ENCODE measurements around the gene HPX.

HPX gene

DNA sequence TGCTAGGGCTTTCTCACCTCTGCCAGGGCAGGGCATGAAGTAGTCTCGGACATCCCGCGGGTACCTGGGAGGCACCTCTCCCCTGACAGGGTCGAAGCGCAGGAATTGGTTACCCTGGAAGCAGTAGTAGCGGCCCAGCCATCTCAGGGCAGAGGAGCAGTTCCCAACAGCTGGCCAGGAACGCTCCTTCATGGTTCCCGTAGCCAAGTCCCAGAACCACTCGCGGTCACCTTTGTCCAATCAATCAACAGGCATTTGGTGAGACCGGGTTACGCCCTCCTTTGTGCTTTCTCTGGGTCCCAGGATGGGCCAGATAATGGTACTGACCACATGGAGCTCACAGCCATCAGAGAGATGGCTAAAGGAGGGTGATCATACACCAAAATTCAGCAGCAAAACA is 3.4 kb downstream of the HPX start:
- no peak overlapping the region for H3K14ac ChIP-seq (ENCODE audit: low read length)
- H2BK120ac ChIP-seq (ENCODE audit: insufficient read depth, low read length, poor library complexity): no peak overlapping the region
- no peak for DNase-seq
- H3K4me2 ChIP-seq (ENCODE audit: low read length): no peak overlapping the region
- no peak overlapping the region for H3K23ac ChIP-seq (ENCODE audit: low read length)
- H3K27ac ChIP-seq (ENCODE audit: low read depth, low read length): no peak overlapping the region
- H3K4me1 ChIP-seq (ENCODE audit: control insufficient read depth in 1 of 2, insufficient read depth in 2 of 2, low read length in 2 of 2): peaks cover 14 to 21% of the 10 kb centered on the region in 2 experiments
- no CpG with 5 or more reads among the region's 12 CpGs for WGBS (ENCODE audit: extremely low coverage, insufficient coverage, insufficient read length)
- no peaks in the 10 kb centered on the region for H3K27me3 ChIP-seq (ENCODE audit: insufficient read depth, low read length)
- H3K36me3 ChIP-seq (ENCODE audit: control insufficient read depth in 1 of 2, insufficient read depth in 2 of 2, low read length in 2 of 2): no peaks in the 10 kb centered on the region
- no peak overlapping the region for H3K9ac ChIP-seq (ENCODE audit: low read length)
- H3K18ac ChIP-seq (ENCODE audit: low read length): no peak overlapping the region
- no peak overlapping the region for H2BK12ac ChIP-seq (ENCODE audit: low read length)
- peaks cover 5% of the 10 kb centered on the region for H3K79me1 ChIP-seq (ENCODE audit: low read length)
- no peak overlapping the region for H2AFZ ChIP-seq (ENCODE audit: insufficient read depth, low read length, poor library complexity)
- no peak overlapping the region for H4K8ac ChIP-seq (ENCODE audit: low read depth, low read length)
- H3K79me2 ChIP-seq (ENCODE audit: control insufficient read depth, insufficient read depth, low read length, poor library complexity): no peaks in the 10 kb centered on the region
- peaks cover 3% of the 10 kb centered on the region for H3K9me3 ChIP-seq (ENCODE audit: insufficient read depth, low read depth, low read length)
- H4K91ac ChIP-seq (ENCODE audit: low read depth, low read length): no peak overlapping the region
- no peak overlapping the region for H3K4ac ChIP-seq (ENCODE audit: low read depth, low read length)
- H2BK5ac ChIP-seq (ENCODE audit: low read depth, low read length, poor library complexity): no peak overlapping the region
- H3K4me3 ChIP-seq (ENCODE audit: low read depth, low read length): no peak overlapping the region
- H2AK5ac ChIP-seq (ENCODE audit: low read length): no peak overlapping the region
- no peak overlapping the region for H4K12ac ChIP-seq (ENCODE audit: low read depth, low read length)

DNA sequence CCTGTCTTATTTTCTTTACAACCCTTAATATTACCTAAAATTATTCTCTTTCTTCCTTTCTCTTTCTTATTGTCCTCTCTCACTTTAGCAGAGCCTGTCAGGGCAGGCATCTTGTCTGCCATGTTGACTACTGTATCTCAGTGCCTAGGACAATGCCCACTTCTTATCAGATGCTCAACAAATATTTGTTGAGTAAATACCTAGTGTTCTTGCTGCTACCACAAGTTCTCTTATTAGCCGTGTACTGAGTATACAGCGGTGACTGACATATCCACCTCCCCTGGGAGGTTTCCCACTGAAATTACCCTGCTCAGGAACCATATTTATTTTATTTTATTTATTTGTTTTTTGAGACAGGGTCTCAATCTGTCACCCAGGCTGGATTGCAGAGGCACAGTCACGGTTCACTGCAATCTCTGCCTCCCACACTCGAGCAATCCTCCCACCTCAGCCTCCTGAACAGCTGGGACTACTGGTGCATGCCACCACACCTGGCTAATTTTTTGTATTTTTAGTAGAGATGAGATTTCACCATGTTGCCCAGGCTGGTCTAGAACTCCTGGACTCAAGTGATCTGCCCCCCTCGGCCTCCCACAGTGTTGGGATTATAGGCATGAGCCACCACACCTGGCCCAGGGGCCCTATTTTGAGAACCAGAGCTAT is 6.7 kb downstream of the HPX start:
- Histone ChIP-seq H2BK5ac (ENCODE audit: low read depth, low read length, poor library complexity) (no peak overlapping the region), H3K18ac (ENCODE audit: low read length) (no peak overlapping the region), H3K9me3 (ENCODE audit: insufficient read depth, low read depth, low read length) (no peaks in the 10 kb centered on the region), H4K91ac (ENCODE audit: low read depth, low read length) (no peak overlapping the region), H2BK12ac (ENCODE audit: low read length) (no peak overlapping the region), H2BK120ac (ENCODE audit: insufficient read depth, low read length, poor library complexity) (no peak overlapping the region), H3K4me1 (ENCODE audit: control insufficient read depth in 1 of 2, insufficient read depth in 2 of 2, low read length in 2 of 2) (peaks cover 10 to 11% of the 10 kb centered on the region in 2 experiments), H2AK5ac (ENCODE audit: low read length) (no peak overlapping the region), H3K27me3 (ENCODE audit: insufficient read depth, low read length) (no peaks in the 10 kb centered on the region), H4K12ac (ENCODE audit: low read depth, low read length) (no peak overlapping the region), H3K23ac (ENCODE audit: low read length) (no peak overlapping the region), H3K79me2 (ENCODE audit: control insufficient read depth, insufficient read depth, low read length, poor library complexity) (no peaks in the 10 kb centered on the region), H3K36me3 (ENCODE audit: control insufficient read depth in 1 of 2, insufficient read depth in 2 of 2, low read length in 2 of 2) (no peaks in the 10 kb centered on the region), H3K27ac (ENCODE audit: low read depth, low read length) (no peak overlapping the region), H3K14ac (ENCODE audit: low read length) (no peak overlapping the region), H2AFZ (ENCODE audit: insufficient read depth, low read length, poor library complexity) (no peak overlapping the region), H3K4me3 (ENCODE audit: low read depth, low read length) (no peak overlapping the region), H3K4me2 (ENCODE audit: low read length) (no peak overlapping the region), H3K79me1 (ENCODE audit: low read length) (peaks cover 3% of the 10 kb centered on the region), H4K8ac (ENCODE audit: low read depth, low read length) (no peak overlapping the region), H3K4ac (ENCODE audit: low read depth, low read length) (no peak overlapping the region), H3K9ac (ENCODE audit: low read length) (no peak overlapping the region)
- DNase-seq: no peak
- WGBS (ENCODE audit: extremely low coverage, insufficient coverage, insufficient read length): no CpG with 5 or more reads among the region's 5 CpGs

DNA sequence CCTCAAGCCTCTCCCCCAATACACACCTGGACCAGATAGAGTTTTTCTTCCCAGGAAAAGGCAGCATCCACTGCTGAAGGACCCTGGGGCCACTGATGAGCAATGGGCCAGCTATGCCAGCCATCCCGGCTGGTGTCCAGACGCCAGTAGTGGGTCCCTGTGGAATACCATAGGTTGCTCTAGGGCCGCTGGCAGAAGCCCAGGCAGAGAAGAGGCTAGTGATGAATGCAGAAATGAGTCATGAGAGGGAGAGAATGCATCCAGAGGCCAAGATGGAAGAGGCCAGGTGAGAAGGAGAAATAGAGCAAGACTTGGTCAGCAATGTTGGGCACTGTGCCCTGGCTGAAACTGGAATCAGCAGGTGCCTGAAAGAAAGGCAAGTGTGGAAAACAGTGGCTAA is 8.9 kb downstream of the HPX start:
- Histone ChIP-seq H3K9me3 (ENCODE audit: insufficient read depth, low read depth, low read length) (no peaks in the 10 kb centered on the region), H3K4me2 (ENCODE audit: low read length) (no peak overlapping the region), H3K14ac (ENCODE audit: low read length) (no peak overlapping the region), H2BK12ac (ENCODE audit: low read length) (no peak overlapping the region), H3K18ac (ENCODE audit: low read length) (no peak overlapping the region), H4K91ac (ENCODE audit: low read depth, low read length) (no peak overlapping the region), H3K9ac (ENCODE audit: low read length) (no peak overlapping the region), H2BK120ac (ENCODE audit: insufficient read depth, low read length, poor library complexity) (no peak overlapping the region), H3K23ac (ENCODE audit: low read length) (no peak overlapping the region), H4K8ac (ENCODE audit: low read depth, low read length) (no peak overlapping the region), H3K4me3 (ENCODE audit: low read depth, low read length) (no peak overlapping the region), H2AK5ac (ENCODE audit: low read length) (no peak overlapping the region), H3K4me1 (ENCODE audit: control insufficient read depth in 1 of 2, insufficient read depth in 2 of 2, low read length in 2 of 2) (peaks cover 10 to 11% of the 10 kb centered on the region in 2 experiments), H3K79me1 (ENCODE audit: low read length) (peaks cover 3% of the 10 kb centered on the region), H2BK5ac (ENCODE audit: low read depth, low read length, poor library complexity) (no peak overlapping the region), H2AFZ (ENCODE audit: insufficient read depth, low read length, poor library complexity) (no peak overlapping the region), H3K36me3 (ENCODE audit: control insufficient read depth in 1 of 2, insufficient read depth in 2 of 2, low read length in 2 of 2) (no peaks in the 10 kb centered on the region), H3K27me3 (ENCODE audit: insufficient read depth, low read length) (no peaks in the 10 kb centered on the region), H4K12ac (ENCODE audit: low read depth, low read length) (no peak overlapping the region), H3K4ac (ENCODE audit: low read depth, low read length) (no peak overlapping the region), H3K79me2 (ENCODE audit: control insufficient read depth, insufficient read depth, low read length, poor library complexity) (no peaks in the 10 kb centered on the region), H3K27ac (ENCODE audit: low read depth, low read length) (no peak overlapping the region)
- peak; percentile 93 to 96 for DNase-seq
- WGBS (ENCODE audit: extremely low coverage, insufficient coverage, insufficient read length): no CpG with 5 or more reads among the region's 3 CpGs

DNA sequence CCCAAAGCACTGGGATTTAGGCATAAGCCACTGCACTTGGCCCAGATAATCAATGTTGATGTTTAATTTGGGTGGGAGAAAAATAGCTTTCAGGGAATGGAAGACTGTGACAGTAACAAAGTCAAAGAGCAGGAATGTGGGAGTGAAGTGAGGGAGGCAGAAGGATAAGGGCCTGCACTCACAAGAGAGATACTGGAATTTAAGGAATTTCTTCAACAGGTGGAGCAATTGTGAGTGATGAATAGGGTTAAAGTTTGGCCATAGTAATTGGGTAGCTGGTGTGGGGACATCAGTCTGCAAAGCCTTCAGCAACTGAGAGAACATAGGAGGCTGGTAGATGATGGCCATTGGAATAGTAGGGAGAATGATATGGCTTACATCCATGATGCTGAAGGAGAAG is 13.3 kb downstream of the HPX start:
- Histone ChIP-seq H2AK5ac (ENCODE audit: low read length) (no peak overlapping the region), H4K8ac (ENCODE audit: low read depth, low read length) (no peak overlapping the region), H3K79me2 (ENCODE audit: control insufficient read depth, insufficient read depth, low read length, poor library complexity) (no peaks in the 10 kb centered on the region), H3K4ac (ENCODE audit: low read depth, low read length) (no peak overlapping the region), H3K9ac (ENCODE audit: low read length) (no peak overlapping the region), H3K27ac (ENCODE audit: low read depth, low read length) (no peak overlapping the region), H3K4me3 (ENCODE audit: low read depth, low read length) (no peak overlapping the region), H2AFZ (ENCODE audit: insufficient read depth, low read length, poor library complexity) (no peak overlapping the region), H3K4me1 (ENCODE audit: control insufficient read depth in 1 of 2, insufficient read depth in 2 of 2, low read length in 2 of 2) (peaks cover 10 to 11% of the 10 kb centered on the region in 2 experiments), H4K12ac (ENCODE audit: low read depth, low read length) (no peak overlapping the region), H3K4me2 (ENCODE audit: low read length) (no peak overlapping the region), H3K27me3 (ENCODE audit: insufficient read depth, low read length) (no peaks in the 10 kb centered on the region), H4K91ac (ENCODE audit: low read depth, low read length) (no peak overlapping the region), H3K79me1 (ENCODE audit: low read length) (peaks cover 3% of the 10 kb centered on the region), H3K18ac (ENCODE audit: low read length) (no peak overlapping the region), H3K36me3 (ENCODE audit: control insufficient read depth in 1 of 2, insufficient read depth in 2 of 2, low read length in 2 of 2) (no peaks in the 10 kb centered on the region), H3K14ac (ENCODE audit: low read length) (no peak overlapping the region), H3K23ac (ENCODE audit: low read length) (no peak overlapping the region), H2BK120ac (ENCODE audit: insufficient read depth, low read length, poor library complexity) (no peak overlapping the region), H3K9me3 (ENCODE audit: insufficient read depth, low read depth, low read length) (no peaks in the 10 kb centered on the region), H2BK5ac (ENCODE audit: low read depth, low read length, poor library complexity) (no peak overlapping the region), H2BK12ac (ENCODE audit: low read length) (no peak overlapping the region)
- no peak for DNase-seq

Measured in trophoblast cell (in vitro differentiated cells and primary cell).